ENCODE measurements around the gene ZSWIM4.

DNA sequence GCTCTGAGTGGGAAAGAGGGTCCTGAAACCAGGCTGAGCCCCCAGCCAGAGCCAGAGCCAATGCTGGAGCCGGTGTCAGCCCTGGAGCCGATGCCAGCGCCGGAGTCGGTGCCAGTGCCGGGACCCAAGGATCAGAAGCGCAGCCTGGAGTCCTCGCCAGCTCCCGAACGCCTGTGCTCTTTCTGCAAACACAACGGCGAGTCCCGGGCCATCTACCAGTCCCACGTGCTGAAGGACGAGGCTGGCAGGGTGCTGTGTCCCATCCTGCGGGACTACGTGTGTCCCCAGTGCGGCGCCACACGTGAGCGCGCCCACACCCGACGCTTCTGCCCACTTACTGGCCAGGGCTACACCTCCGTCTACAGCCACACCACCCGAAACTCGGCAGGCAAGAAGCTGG, 82.1 kb downstream of the ZSWIM4 start:
- TF ChIP-seq, protein P1, sequence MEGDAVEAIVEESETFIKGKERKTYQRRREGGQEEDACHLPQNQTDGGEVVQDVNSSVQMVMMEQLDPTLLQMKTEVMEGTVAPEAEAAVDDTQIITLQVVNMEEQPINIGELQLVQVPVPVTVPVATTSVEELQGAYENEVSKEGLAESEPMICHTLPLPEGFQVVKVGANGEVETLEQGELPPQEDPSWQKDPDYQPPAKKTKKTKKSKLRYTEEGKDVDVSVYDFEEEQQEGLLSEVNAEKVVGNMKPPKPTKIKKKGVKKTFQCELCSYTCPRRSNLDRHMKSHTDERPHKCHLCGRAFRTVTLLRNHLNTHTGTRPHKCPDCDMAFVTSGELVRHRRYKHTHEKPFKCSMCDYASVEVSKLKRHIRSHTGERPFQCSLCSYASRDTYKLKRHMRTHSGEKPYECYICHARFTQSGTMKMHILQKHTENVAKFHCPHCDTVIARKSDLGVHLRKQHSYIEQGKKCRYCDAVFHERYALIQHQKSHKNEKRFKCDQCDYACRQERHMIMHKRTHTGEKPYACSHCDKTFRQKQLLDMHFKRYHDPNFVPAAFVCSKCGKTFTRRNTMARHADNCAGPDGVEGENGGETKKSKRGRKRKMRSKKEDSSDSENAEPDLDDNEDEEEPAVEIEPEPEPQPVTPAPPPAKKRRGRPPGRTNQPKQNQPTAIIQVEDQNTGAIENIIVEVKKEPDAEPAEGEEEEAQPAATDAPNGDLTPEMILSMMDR (IDR thresholded peaks at IDR 0.05), result no peak
- TF ChIP-seq EP300 (IDR thresholded peaks at IDR 0.05; ENCODE audit: borderline replicate concordance in 1 of 2, low read depth in 1 of 2, low read length in 1 of 2), result no peak
- no peak for TF ChIP-seq FOXJ3 (CRISPR knock-in tag; IDR thresholded peaks at IDR 0.05)
- no peak for TF ChIP-seq MAX (IDR thresholded peaks at IDR 0.05; ENCODE audit: low read depth)
- no peak for TF ChIP-seq POLR2AphosphoS5 (IDR thresholded peaks at IDR 0.05; ENCODE audit: low read depth, low read length)
- no peak for TF ChIP-seq NRF1 (IDR thresholded peaks at IDR 0.05; ENCODE audit: low read depth, low read length)
- TF ChIP-seq YY1 (IDR thresholded peaks at IDR 0.05; ENCODE audit: low read depth), result no peak
- TF ChIP-seq FOXM1 (IDR thresholded peaks at IDR 0.05; ENCODE audit: low read depth), result no peak
- TF ChIP-seq TAF1 (IDR thresholded peaks at IDR 0.05; ENCODE audit: borderline replicate concordance, low read depth, low read length), result no peak
- TF ChIP-seq GABPA (IDR thresholded peaks at IDR 0.05; ENCODE audit: low read depth), result no peak
- TF ChIP-seq MXI1 (IDR thresholded peaks at IDR 0.05; ENCODE audit: low read depth, low read length), result no peak

Measured in SK-N-SH (cell line).